K562 (cell line): ENCODE measurements around the gene UBE3B. TPM values are rescaled to one million over a fixed set of nuclear protein-coding genes. Genes with fewer than 3 reads are reported as not detected.

Experiments
- ATAC-seq: fragments of 200-7000 bp; cut with Tn5 transposase; 3 replicates; pipeline ENCODE4 v1.9.1; 2020; ENCODE audit warnings: moderate library complexity
- BruUV-seq: library from RNA; stranded (reverse); fragments of 400-500 nt; replicated peaks from 2 replicates; lab custom pipeline; 2021; lab: Mats Ljungman, UMichigan
- CTCF ChIA-PET: fragments of 300-600 bp; formaldehyde crosslinking; extraction: SDS; loops from one replicate; lab custom pipeline; 2021; ENCODE audit warnings: low intra/inter-chr PET ratio; lab: Yijun Ruan, JAX
- POLR2A ChIA-PET: fragments of 300-600, 350-650 bp; sonication (Branson Sonifier 250); formaldehyde crosslinking; extraction: SDS; loops from one replicate; lab custom pipeline; 2021; ENCODE audit warnings: antibody characterized with exemption, inconsistent platforms; lab: Yijun Ruan, JAX
- DNase-seq, 4 experiments: peaks; one replicate each; pipeline versions ENCODE4 v3.0.0 to v3.0.0-alpha.2; 2011 to 2018; ENCODE audit warnings: low spot score in 3 of 4, mixed read lengths in 3 of 4; ENCODE audit errors: extremely low read depth in 1 of 4
- FAIRE-seq: peaks from 2 replicates; lab custom pipeline; 2011; peaks lifted over from hg19 to GRCh38; lab: Jason Lieb, UNC
- H2AFZ ChIP-seq: 2 replicates; pipeline ENCODE4 v1.6.0; 2011; ENCODE audit warnings: low read depth, low read length, control low read depth, inconsistent platforms
- H3K27ac ChIP-seq: fragments of 200-600 bp; 3 replicates; pipeline ENCODE4 v1.8.0; 2011; ENCODE audit warnings: low read depth, mild to moderate bottlenecking, control low read depth, inconsistent platforms, low read length, moderate library complexity, mixed read lengths; ENCODE audit errors: extremely low read depth
- H3K27me3 ChIP-seq, 2 experiments: fragments of 300-600 bp in 1 of 2; 2 replicates in 1 of 2; 3 replicates in 1 of 2; pipeline versions ENCODE4 v1.6.0 to v1.8.0; 2011; ENCODE audit warnings: inconsistent platforms in 2 of 2, low read length in 2 of 2, mild to moderate bottlenecking in 1 of 2, mixed read lengths in 1 of 2, moderate library complexity in 1 of 2; ENCODE audit not compliant: control insufficient read depth in 2 of 2, insufficient read depth in 2 of 2
- H3K36me3 ChIP-seq: fragments of 300-600 bp; 3 replicates; pipeline ENCODE4 v1.8.0; 2011; ENCODE audit warnings: mild to moderate bottlenecking, low read length, inconsistent platforms; ENCODE audit not compliant: control insufficient read depth, insufficient read depth
- H3K4me1 ChIP-seq, 2 experiments: fragments of 200-600 bp in 1 of 2; replicated peaks in 1 of 2; 2 replicates in 1 of 2; 3 replicates in 1 of 2; pipeline versions ENCODE4 v1.5.1 to v1.8.0; 2011; ENCODE audit warnings: inconsistent platforms in 2 of 2, low read length in 2 of 2, mild to moderate bottlenecking in 1 of 2, mixed read lengths in 1 of 2, moderate library complexity in 1 of 2; ENCODE audit not compliant: control insufficient read depth in 2 of 2, insufficient read depth in 2 of 2
- H3K4me2 ChIP-seq: 2 replicates; pipeline ENCODE4 v1.6.1; 2011; ENCODE audit warnings: low read length, control low read depth, inconsistent platforms, mixed read lengths; ENCODE audit not compliant: insufficient read depth
- H3K4me3 ChIP-seq: fragments of 200-600 bp; sonication (generic), shearing (Covaris generic); 2 replicates; pipeline ENCODE4 v1.5.1; 2016; ENCODE audit warnings: control low read depth, inconsistent platforms
- H3K79me2 ChIP-seq: fragments of 200-600 bp; 3 replicates; pipeline ENCODE4 v1.8.0; 2011; ENCODE audit warnings: low read length, inconsistent platforms; ENCODE audit not compliant: control insufficient read depth, insufficient read depth
- H3K9ac ChIP-seq, 2 experiments: 2 replicates each; pipeline versions ENCODE4 v1.6.0 to v1.6.1; 2011; ENCODE audit warnings: low read depth in 2 of 2, low read length in 2 of 2, control low read depth in 1 of 2, inconsistent platforms in 1 of 2, mild to moderate bottlenecking in 1 of 2, mixed read lengths in 1 of 2; ENCODE audit not compliant: insufficient read depth in 1 of 2
- H3K9me1 ChIP-seq: one replicate; pipeline ENCODE4 v1.6.0; 2011; ENCODE audit warnings: inconsistent platforms, mild to moderate bottlenecking, low read length, moderate library complexity; ENCODE audit not compliant: control insufficient read depth, insufficient read depth
- H3K9me3 ChIP-seq: replicated peaks from 2 replicates; pipeline ENCODE4 v1.5.1; 2011; ENCODE audit warnings: low read depth, low read length, inconsistent platforms; ENCODE audit not compliant: control insufficient read depth, insufficient read depth
- H4K20me1 ChIP-seq: replicated peaks from 2 replicates; pipeline ENCODE4 v1.6.1; 2011; ENCODE audit warnings: low read length, inconsistent platforms, mixed read lengths; ENCODE audit not compliant: control insufficient read depth, insufficient read depth
- DEAF1 ChIP-seq: fragments of 450-650 bp; formaldehyde crosslinking; IDR thresholded peaks from 2 replicates; pipeline ENCODE4 v1.4.0; 2020; ENCODE audit warnings: mild to moderate bottlenecking, moderate library complexity
- E2F6 ChIP-seq, 2 experiments: IDR thresholded peaks; 2 replicates each; pipeline ENCODE4 v1.6.1; 2011; ENCODE audit warnings: borderline replicate concordance in 1 of 2, control low read depth in 1 of 2, low read depth in 1 of 2, low read length in 1 of 2, mild to moderate bottlenecking in 1 of 2, mixed read lengths in 1 of 2, moderate library complexity in 1 of 2; ENCODE audit not compliant: insufficient read depth in 1 of 2, insufficient read length in 1 of 2, poor library complexity in 1 of 2, severe bottlenecking in 1 of 2; ENCODE audit errors: extremely low read depth in 1 of 2
- ELF2 ChIP-seq: fragments of 250-450 bp; sonication (Bioruptor Pico); IDR thresholded peaks from 2 replicates; pipeline ENCODE4 v1.5.0; 2021; ENCODE audit warnings: mild to moderate bottlenecking
- EP300 ChIP-seq: IDR thresholded peaks from 2 replicates; pipeline ENCODE4 v1.6.1; 2012; ENCODE audit warnings: low read length, improper control_type of control experiment
- KAT8 ChIP-seq: fragments of 450-650 bp; IDR thresholded peaks from 2 replicates; pipeline ENCODE4 v1.6.1; 2016; ENCODE audit warnings: low read depth, mild to moderate bottlenecking
- RAD21 ChIP-seq, 2 experiments: fragments of 250-450 bp in 1 of 2; fragments of 450-650 bp in 1 of 2; sonication (Bioruptor Pico) in 1 of 2; formaldehyde crosslinking in 1 of 2; IDR thresholded peaks in 1 of 2; conservative IDR thresholded peaks in 1 of 2; 2 replicates each; pipeline versions ENCODE4 v1.4.0 to v1.8.0; 2020 to 2022; ENCODE audit warnings: mild to moderate bottlenecking in 2 of 2, moderate library complexity in 1 of 2
- RB1 ChIP-seq: fragments of 450-650 bp; IDR thresholded peaks from 2 replicates; pipeline ENCODE4 v1.6.1; 2017; ENCODE audit warnings: low read depth, mild to moderate bottlenecking
- SMC3 ChIP-seq: conservative IDR thresholded peaks from 2 replicates; pipeline ENCODE4 v1.6.1; 2011; ENCODE audit warnings: low read depth, low read length, improper control_type of control experiment; ENCODE audit not compliant: insufficient read depth
- TARDBP ChIP-seq: fragments of 450-650 bp; IDR thresholded peaks from 2 replicates; pipeline ENCODE4 v1.6.1; 2016
- WGBS: fragments of 100-300 bp; shearing (Covaris generic); methylation state at CpG from one replicate; pipeline ENCODE4 v1.1.6; 2016; ENCODE audit warnings: low coverage, mixed read lengths; ENCODE audit not compliant: insufficient coverage; ENCODE audit errors: missing lambda C conversion rate; 5-methylcytosine and 5-hydroxymethylcytosine counted together
- in situ Hi-C: fragments of 300-500 bp; cut with MboI; formaldehyde crosslinking; loops from 4 replicates; pipeline ENCODE4 v1.15.0; 2018; ENCODE audit warnings: inconsistent platforms, mixed read lengths
- intact Hi-C: fragments of 100-400 bp; cut with micrococcal nuclease; formaldehyde crosslinking; loops from 2 replicates; pipeline ENCODE4 v1.14.2; 2022
- polyA plus RNA-seq, 8 experiments: library from polyadenylated mRNA; depleted of rRNA in 4 of 8; stranded (reverse) in 5 of 8; unstranded in 3 of 8; fragments of >200 nt; fragmentation: Nextera tagmentation in 2 of 8; fragmentation: Illumina TruSeq in 1 of 8; extraction: Ambion mirVana in 2 of 8; extraction: Trizol in 1 of 8; gene quantifications; 2 replicates each; pipeline versions ENCODE4 v1.2.1 to v1.2.3, GENCODE V29; 2011 to 2014; ENCODE audit warnings: inconsistent platforms in 1 of 8, missing spikeins in 1 of 8
- total RNA-seq, 7 experiments: library from RNA; depleted of rRNA in 6 of 7; stranded (reverse); fragments of >200 nt in 6 of 7; fragmentation: Illumina TruSeq in 2 of 7; extraction: Trizol in 2 of 7; gene quantifications; 2 replicates each; pipeline versions ENCODE4 v1.2.1 to v1.2.3, GENCODE V29; 2011 to 2021; ENCODE audit warnings: low replicate concordance in 1 of 7
- TF ChIP-seq, protein P1 (sequence below), 3 experiments: IDR thresholded peaks in 2 of 3; conservative IDR thresholded peaks in 1 of 3; 2 replicates each; pipeline ENCODE4 v1.5.1; 2011 to 2012; ENCODE audit warnings: low read length in 3 of 3, mild to moderate bottlenecking in 3 of 3, control low read depth in 2 of 3, improper control_type of control experiment in 1 of 3, inconsistent platforms in 1 of 3, low read depth in 1 of 3, mixed read lengths in 1 of 3, moderate library complexity in 1 of 3; ENCODE audit not compliant: insufficient read depth in 2 of 3

UBE3B gene
- total and polyA plus RNA-seq, 9 of the 15 experiments (the other 6 are each of a cell fraction or from before 2014, with no cell fraction given): 7.6 to 23.6 (median 15.5) TPM

- no peak overlapping the region for H3K27ac ChIP-seq
- ATAC-seq (peak; percentile 92), FAIRE-seq (peak; percentile 94), DNase-seq (peak; percentile 65 to 79 (median 76))
- intact Hi-C loops (loop anchor here (1.0 to 10.0 kb wide), 3 partner anchors 76 to 256 kb away; no protein-coding TSS in a partner anchor), in situ Hi-C loops (loop anchor here (5.0 kb wide), 1 partner anchor 258 kb away; no protein-coding TSS in a partner anchor)
- peaks cover 2% of the 10 kb centered on the region for H3K9me1 ChIP-seq
- no TSS peak for BruUV-seq
- no peak overlapping the region for H3K4me2 ChIP-seq
- no peak overlapping the region for H3K9ac ChIP-seq
- H3K27me3 ChIP-seq: no peaks in the 10 kb centered on the region
- H3K9me3 ChIP-seq: no peaks in the 10 kb centered on the region
- ChIA-PET POLR2A (interaction anchor here (0.6 to 1.2 kb wide), 3 partner anchors 11 to 335 kb away, joined by 3 to 4 read pairs (median 3); no protein-coding TSS in a partner anchor), CTCF (interaction anchor here (0.6 to 2.6 kb wide), 4 partner anchors 10 to 326 kb away, joined by 3 to 14 read pairs (median 4); no protein-coding TSS in a partner anchor)
- H2AFZ ChIP-seq: no peak overlapping the region
- no peaks in the 10 kb centered on the region for H3K4me1 ChIP-seq
- H4K20me1 ChIP-seq: no peaks in the 10 kb centered on the region
- H3K4me3 ChIP-seq: no peak overlapping the region
- peaks cover 51% of the 10 kb centered on the region for H3K36me3 ChIP-seq
- 58% methylated on average over 11 of the region's 11 CpGs for WGBS
- no peaks in the 10 kb centered on the region for H3K79me2 ChIP-seq
- TF ChIP-seq EP300: no peak
- 0 out of 2 replicates have a peak, but pooled peaks have one; percentile 30 for TF ChIP-seq RB1
- TF ChIP-seq ELF2 (CRISPR knock-in tag): no peak
- peak; percentile 43 to 68 for TF ChIP-seq RAD21 (CRISPR knock-in tag; conservative IDR thresholded peaks at IDR 0.05 in 1 of 2, IDR thresholded peaks at IDR 0.05 in 1 of 2)
- TF ChIP-seq SMC3: peak; percentile 78
- no peak for TF ChIP-seq TARDBP
- TF ChIP-seq, protein P1, sequence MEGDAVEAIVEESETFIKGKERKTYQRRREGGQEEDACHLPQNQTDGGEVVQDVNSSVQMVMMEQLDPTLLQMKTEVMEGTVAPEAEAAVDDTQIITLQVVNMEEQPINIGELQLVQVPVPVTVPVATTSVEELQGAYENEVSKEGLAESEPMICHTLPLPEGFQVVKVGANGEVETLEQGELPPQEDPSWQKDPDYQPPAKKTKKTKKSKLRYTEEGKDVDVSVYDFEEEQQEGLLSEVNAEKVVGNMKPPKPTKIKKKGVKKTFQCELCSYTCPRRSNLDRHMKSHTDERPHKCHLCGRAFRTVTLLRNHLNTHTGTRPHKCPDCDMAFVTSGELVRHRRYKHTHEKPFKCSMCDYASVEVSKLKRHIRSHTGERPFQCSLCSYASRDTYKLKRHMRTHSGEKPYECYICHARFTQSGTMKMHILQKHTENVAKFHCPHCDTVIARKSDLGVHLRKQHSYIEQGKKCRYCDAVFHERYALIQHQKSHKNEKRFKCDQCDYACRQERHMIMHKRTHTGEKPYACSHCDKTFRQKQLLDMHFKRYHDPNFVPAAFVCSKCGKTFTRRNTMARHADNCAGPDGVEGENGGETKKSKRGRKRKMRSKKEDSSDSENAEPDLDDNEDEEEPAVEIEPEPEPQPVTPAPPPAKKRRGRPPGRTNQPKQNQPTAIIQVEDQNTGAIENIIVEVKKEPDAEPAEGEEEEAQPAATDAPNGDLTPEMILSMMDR (IDR thresholded peaks at IDR 0.05 in 2 of 3, conservative IDR thresholded peaks at IDR 0.05 in 1 of 3; ENCODE audit: insufficient read depth in 2 of 3, low read depth in 1 of 3, low read length in 3 of 3): peak; percentile 78 to 88 (median 82)
- no peak for TF ChIP-seq KAT8
- peak; percentile 39; the same call in 1 of the 2 replicates for TF ChIP-seq DEAF1 (CRISPR knock-in tag)
- no peak for TF ChIP-seq E2F6 (IDR thresholded peaks at IDR 0.05; ENCODE audit: borderline replicate concordance in 1 of 2, extremely low read depth in 1 of 2, insufficient read depth in 1 of 2, insufficient read length in 1 of 2, low read depth in 1 of 2, low read length in 1 of 2, poor library complexity in 1 of 2, severe bottlenecking in 1 of 2)
These were observed 41.6 kb downstream of the UBE3B start for GRCh38 chr12:109518820-109519665.
